DND-41 (cell line): ENCODE measurements around the gene MFGE8.

Experiments used
- ATAC-seq: fragments of 200-7000 bp; cut with Tn5 transposase; 3 replicates; pipeline ENCODE4 v1.9.1; 2021; ENCODE audit warnings: low read depth; ENCODE audit not compliant: insufficient read depth
- DNase-seq: peaks from one replicate; pipeline ENCODE4 v3.0.0-alpha.2; 2020
- H2AFZ ChIP-seq: 2 replicates; pipeline ENCODE4 v1.6.0; 2012; ENCODE audit warnings: low read depth, low read length
- H3K27ac ChIP-seq: 2 replicates; pipeline ENCODE4 v1.5.1; 2012; ENCODE audit warnings: low read length, inconsistent platforms
- H3K27me3 ChIP-seq: fragments of 200-600 bp; sonication (generic); 2 replicates; pipeline ENCODE4 v1.6.0; 2012; ENCODE audit warnings: low read length, mild to moderate bottlenecking, inconsistent platforms; ENCODE audit not compliant: insufficient read depth, poor library complexity
- H3K36me3 ChIP-seq: 2 replicates; pipeline ENCODE4 v1.5.1; 2012; ENCODE audit warnings: low read length, inconsistent platforms; ENCODE audit not compliant: insufficient read depth
- H3K4me1 ChIP-seq: 2 replicates; pipeline ENCODE4 v1.5.1; 2012; ENCODE audit warnings: mild to moderate bottlenecking, low read length; ENCODE audit not compliant: insufficient read depth
- H3K4me2 ChIP-seq: 2 replicates; pipeline ENCODE4 v1.6.0; 2012; ENCODE audit warnings: mild to moderate bottlenecking, moderate library complexity, low read length, inconsistent platforms; ENCODE audit not compliant: insufficient read depth
- H3K4me3 ChIP-seq, 2 experiments: fragments of 200-600 bp in 1 of 2; shearing (Covaris generic) in 1 of 2; 2 replicates each; pipeline ENCODE4 v1.5.1; 2012 to 2016; ENCODE audit warnings: inconsistent platforms in 2 of 2, low read length in 2 of 2, mild to moderate bottlenecking in 2 of 2, low read depth in 1 of 2, moderate library complexity in 1 of 2
- H3K79me2 ChIP-seq: 2 replicates; pipeline ENCODE4 v1.6.0; 2012; ENCODE audit warnings: low read length, inconsistent platforms; ENCODE audit not compliant: insufficient read depth
- H3K9ac ChIP-seq: 2 replicates; pipeline ENCODE4 v1.6.0; 2012; ENCODE audit warnings: low read depth, mild to moderate bottlenecking, inconsistent platforms, low read length, moderate library complexity
- H3K9me3 ChIP-seq: 2 replicates; pipeline ENCODE4 v1.5.1; 2012; ENCODE audit warnings: low read length, moderate library complexity, mild to moderate bottlenecking, inconsistent platforms; ENCODE audit not compliant: insufficient read depth, severe bottlenecking
- H4K20me1 ChIP-seq: 2 replicates; pipeline ENCODE4 v1.6.0; 2012; ENCODE audit warnings: low read length; ENCODE audit not compliant: insufficient read depth
- EZH2 ChIP-seq: IDR thresholded peaks from 3 replicates; pipeline ENCODE4 v1.6.1; 2012; ENCODE audit warnings: borderline replicate concordance, low read depth, mild to moderate bottlenecking, moderate library complexity, low read length, inconsistent platforms; ENCODE audit not compliant: severe bottlenecking
- TF ChIP-seq, protein P1 (sequence below): IDR thresholded peaks from 2 replicates; pipeline ENCODE4 v1.5.1; 2012; ENCODE audit warnings: borderline replicate concordance, low read length, moderate library complexity, mild to moderate bottlenecking; ENCODE audit not compliant: poor library complexity, severe bottlenecking; ENCODE audit errors: extremely low read depth

The MFGE8 gene

GRCh38 chr15:88877415-88877814 is 35.8 kb downstream of the MFGE8 start:
- Histone ChIP-seq H3K4me2 (no peak overlapping the region), H3K4me1 (no peaks in the 10 kb centered on the region), H3K9ac (no peak overlapping the region), H3K27ac (no peak overlapping the region), H3K9me3 (no peaks in the 10 kb centered on the region), H3K36me3 (no peaks in the 10 kb centered on the region), H3K27me3 (no peaks in the 10 kb centered on the region), H3K4me3 (no peak overlapping the region), H4K20me1 (no peaks in the 10 kb centered on the region; the same call in 1 of the 2 replicates), H2AFZ (no peak overlapping the region), H3K79me2 (no peaks in the 10 kb centered on the region)
- DNase-seq (no peak), ATAC-seq (no peak)
- TF ChIP-seq, protein P1, sequence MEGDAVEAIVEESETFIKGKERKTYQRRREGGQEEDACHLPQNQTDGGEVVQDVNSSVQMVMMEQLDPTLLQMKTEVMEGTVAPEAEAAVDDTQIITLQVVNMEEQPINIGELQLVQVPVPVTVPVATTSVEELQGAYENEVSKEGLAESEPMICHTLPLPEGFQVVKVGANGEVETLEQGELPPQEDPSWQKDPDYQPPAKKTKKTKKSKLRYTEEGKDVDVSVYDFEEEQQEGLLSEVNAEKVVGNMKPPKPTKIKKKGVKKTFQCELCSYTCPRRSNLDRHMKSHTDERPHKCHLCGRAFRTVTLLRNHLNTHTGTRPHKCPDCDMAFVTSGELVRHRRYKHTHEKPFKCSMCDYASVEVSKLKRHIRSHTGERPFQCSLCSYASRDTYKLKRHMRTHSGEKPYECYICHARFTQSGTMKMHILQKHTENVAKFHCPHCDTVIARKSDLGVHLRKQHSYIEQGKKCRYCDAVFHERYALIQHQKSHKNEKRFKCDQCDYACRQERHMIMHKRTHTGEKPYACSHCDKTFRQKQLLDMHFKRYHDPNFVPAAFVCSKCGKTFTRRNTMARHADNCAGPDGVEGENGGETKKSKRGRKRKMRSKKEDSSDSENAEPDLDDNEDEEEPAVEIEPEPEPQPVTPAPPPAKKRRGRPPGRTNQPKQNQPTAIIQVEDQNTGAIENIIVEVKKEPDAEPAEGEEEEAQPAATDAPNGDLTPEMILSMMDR: no peak
- no peak for TF ChIP-seq EZH2

- ATAC-seq (no peak), DNase-seq (no peak)
- no peak for TF ChIP-seq EZH2
- TF ChIP-seq, protein P1: no peak
- Histone ChIP-seq H3K79me2 (no peaks in the 10 kb centered on the region), H3K4me1 (no peaks in the 10 kb centered on the region), H3K27me3 (no peaks in the 10 kb centered on the region), H3K4me2 (no peak overlapping the region), H3K27ac (no peak overlapping the region), H4K20me1 (no peaks in the 10 kb centered on the region; the same call in 1 of the 2 replicates), H3K4me3 (no peak overlapping the region), H3K9ac (no peak overlapping the region), H2AFZ (no peak overlapping the region), H3K9me3 (no peaks in the 10 kb centered on the region), H3K36me3 (no peaks in the 10 kb centered on the region)
Measured at GRCh38 chr15:88876573-88876972, 36.6 kb downstream of the MFGE8 start.

GRCh38 chr15:88874684-88875083 is 38.5 kb downstream of the MFGE8 start:
- H3K4me2 ChIP-seq: no peak overlapping the region
- TF ChIP-seq, protein P1: no peak
- TF ChIP-seq EZH2: no peak
- H3K27ac ChIP-seq: no peak overlapping the region
- H3K79me2 ChIP-seq: no peaks in the 10 kb centered on the region
- no peaks in the 10 kb centered on the region; the same call in 1 of the 2 replicates for H4K20me1 ChIP-seq
- ATAC-seq (no peak), DNase-seq (no peak)
- H2AFZ ChIP-seq: no peak overlapping the region
- no peak overlapping the region for H3K4me3 ChIP-seq
- H3K9ac ChIP-seq: no peak overlapping the region
- H3K36me3 ChIP-seq: no peaks in the 10 kb centered on the region
- no peaks in the 10 kb centered on the region for H3K9me3 ChIP-seq
- H3K27me3 ChIP-seq: peaks cover 4% of the 10 kb centered on the region
- H3K4me1 ChIP-seq: no peaks in the 10 kb centered on the region

GRCh38 chr15:88874275-88874674 is 38.9 kb downstream of the MFGE8 start:
- no peaks in the 10 kb centered on the region for H3K79me2 ChIP-seq
- peaks cover 4% of the 10 kb centered on the region for H3K27me3 ChIP-seq
- H4K20me1 ChIP-seq: no peaks in the 10 kb centered on the region; the same call in 1 of the 2 replicates
- no peak for TF ChIP-seq EZH2
- TF ChIP-seq, protein P1: no peak
- no peak overlapping the region for H3K27ac ChIP-seq
- no peaks in the 10 kb centered on the region for H3K36me3 ChIP-seq
- no peak overlapping the region for H3K4me3 ChIP-seq
- no peaks in the 10 kb centered on the region for H3K4me1 ChIP-seq
- DNase-seq (no peak), ATAC-seq (no peak)
- H3K9me3 ChIP-seq: no peaks in the 10 kb centered on the region
- no peak overlapping the region for H2AFZ ChIP-seq
- no peak overlapping the region for H3K9ac ChIP-seq
- no peak overlapping the region for H3K4me2 ChIP-seq
